NCI-H524 (cell line): ENCODE results near the gene PADI6.

Source experiments
- DNase-seq, 2 experiments: peaks; one replicate each; lab custom pipeline; 2025; lab: John Stamatoyannopoulos, UW

The PADI6 gene

GRCh38 chr1:17434016-17434415 is 62.0 kb downstream of the PADI6 start:
- no peak for DNase-seq

GRCh38 chr1:17434601-17435000 is 62.6 kb downstream of the PADI6 start:
- no peak for DNase-seq

- DNase-seq: no peak
These were observed 64.6 kb downstream of the PADI6 start for GRCh38 chr1:17436380-17437174.

- DNase-seq: no peak
These were observed 65.2 kb downstream of the PADI6 start for GRCh38 chr1:17437260-17437579.

- peak in 1 of 2 experiments; percentile 44 for DNase-seq
These were observed 65.8 kb downstream of the PADI6 start for GRCh38 chr1:17437580-17438317.

- peak; percentile 21 to 58 for DNase-seq
These were observed 66.6 kb downstream of the PADI6 start for GRCh38 chr1:17438318-17439249.

- peak; percentile 20 to 64 for DNase-seq
These were observed 67.5 kb downstream of the PADI6 start, which contains the start of gene RCC2 for GRCh38 chr1:17439250-17440073. TSS of gene RCC2 (minus strand) at chr1:17439677. CDS start at chr1:17438514, 1,163 bp downstream.

- DNase-seq: no peak
These were observed 68.3 kb downstream of the PADI6 start for GRCh38 chr1:17440074-17440826.

GRCh38 chr1:17440827-17441168 is 68.8 kb downstream of the PADI6 start:
- no peak for DNase-seq

GRCh38 chr1:17441265-17441992 is 69.4 kb downstream of the PADI6 start:
- DNase-seq: no peak

- no peak for DNase-seq
These were observed 70.0 kb downstream of the PADI6 start for GRCh38 chr1:17441993-17442357.

- DNase-seq: no peak
These were observed 70.8 kb downstream of the PADI6 start for GRCh38 chr1:17442841-17443240.

GRCh38 chr1:17447501-17447992 is 75.6 kb downstream of the PADI6 start:
- DNase-seq: no peak
